Measurements from ENCODE around the gene LEF1.

Gene LEF1

GRCh38 chr4:108109111-108109510 lies 59.6 kb downstream of the LEF1 start:
- TF ChIP-seq, protein P1, sequence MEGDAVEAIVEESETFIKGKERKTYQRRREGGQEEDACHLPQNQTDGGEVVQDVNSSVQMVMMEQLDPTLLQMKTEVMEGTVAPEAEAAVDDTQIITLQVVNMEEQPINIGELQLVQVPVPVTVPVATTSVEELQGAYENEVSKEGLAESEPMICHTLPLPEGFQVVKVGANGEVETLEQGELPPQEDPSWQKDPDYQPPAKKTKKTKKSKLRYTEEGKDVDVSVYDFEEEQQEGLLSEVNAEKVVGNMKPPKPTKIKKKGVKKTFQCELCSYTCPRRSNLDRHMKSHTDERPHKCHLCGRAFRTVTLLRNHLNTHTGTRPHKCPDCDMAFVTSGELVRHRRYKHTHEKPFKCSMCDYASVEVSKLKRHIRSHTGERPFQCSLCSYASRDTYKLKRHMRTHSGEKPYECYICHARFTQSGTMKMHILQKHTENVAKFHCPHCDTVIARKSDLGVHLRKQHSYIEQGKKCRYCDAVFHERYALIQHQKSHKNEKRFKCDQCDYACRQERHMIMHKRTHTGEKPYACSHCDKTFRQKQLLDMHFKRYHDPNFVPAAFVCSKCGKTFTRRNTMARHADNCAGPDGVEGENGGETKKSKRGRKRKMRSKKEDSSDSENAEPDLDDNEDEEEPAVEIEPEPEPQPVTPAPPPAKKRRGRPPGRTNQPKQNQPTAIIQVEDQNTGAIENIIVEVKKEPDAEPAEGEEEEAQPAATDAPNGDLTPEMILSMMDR (IDR thresholded peaks at IDR 0.05; ENCODE audit: insufficient read depth, low read depth, low read length, missing control alignments) = no peak
- DNase-seq (ENCODE audit: low read depth) = no peak
- H3K4me3 ChIP-seq (ENCODE audit: low read depth, low read length) = no peak overlapping the region

DNA sequence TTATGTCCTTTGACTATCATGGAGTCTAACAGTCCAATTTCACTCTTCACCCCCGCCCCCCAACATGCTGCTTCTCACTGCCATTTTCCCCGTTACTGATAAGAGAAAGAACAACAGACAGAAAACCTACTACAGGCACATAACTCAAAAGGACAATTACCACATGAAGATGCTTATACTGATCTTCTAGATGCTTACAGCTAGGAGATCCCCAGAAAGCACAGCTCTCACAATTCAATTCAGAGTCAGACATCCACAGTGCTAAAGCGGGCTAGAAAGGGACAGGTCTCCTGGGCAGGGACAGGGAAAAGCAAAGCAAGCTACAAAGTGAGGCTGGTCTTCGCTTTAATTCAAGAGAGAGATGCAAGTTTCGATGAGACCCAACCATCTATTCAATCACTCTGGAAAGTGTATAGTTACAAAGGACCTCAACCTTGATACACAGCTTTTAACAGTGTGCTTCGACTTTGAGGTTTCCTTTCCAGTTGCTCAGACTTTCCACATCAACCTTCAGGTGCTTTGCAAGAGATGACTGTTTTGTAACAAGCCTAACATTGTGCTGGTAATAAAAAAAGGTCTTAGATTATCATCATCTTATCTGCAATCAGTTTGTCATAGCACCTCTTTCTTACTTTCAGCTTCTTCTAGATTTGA lies 60.9 kb downstream of the LEF1 start:
- H3K4me3 ChIP-seq (ENCODE audit: low read depth, low read length) = no peak overlapping the region
- no peak for DNase-seq (ENCODE audit: low read depth)
- TF ChIP-seq, protein P1 (IDR thresholded peaks at IDR 0.05; ENCODE audit: insufficient read depth, low read depth, low read length, missing control alignments) = no peak

DNA sequence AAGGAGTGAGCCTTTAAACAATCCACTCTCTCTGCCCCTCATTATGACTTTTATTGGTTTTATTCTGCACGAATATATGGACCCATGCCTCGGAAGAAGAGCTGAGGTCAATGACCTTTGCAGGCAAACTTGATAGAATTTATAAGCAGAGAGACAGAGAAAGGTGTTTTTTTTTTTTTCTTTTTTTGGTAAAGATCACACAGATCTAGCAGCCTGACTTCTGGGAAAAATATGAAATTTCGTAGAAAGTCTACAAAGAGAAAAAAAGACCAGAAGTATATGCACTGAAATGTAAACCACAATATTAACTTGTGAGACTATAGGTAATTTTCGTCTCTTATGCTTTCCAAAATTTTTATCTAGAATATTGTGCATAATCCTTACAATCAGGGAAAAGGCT lies 61.6 kb downstream of the LEF1 start:
- H3K4me3 ChIP-seq (ENCODE audit: low read depth, low read length) = no peak overlapping the region
- TF ChIP-seq, protein P1 (IDR thresholded peaks at IDR 0.05; ENCODE audit: insufficient read depth, low read depth, low read length, missing control alignments) = no peak
- DNase-seq (ENCODE audit: low read depth) = no peak

- DNase-seq (ENCODE audit: low read depth) = no peak
- TF ChIP-seq, protein P1 (IDR thresholded peaks at IDR 0.05; ENCODE audit: insufficient read depth, low read depth, low read length, missing control alignments) = no peak
- H3K4me3 ChIP-seq (ENCODE audit: low read depth, low read length) = no peak overlapping the region
Observed at GRCh38 chr4:108106186-108106585, 62.5 kb downstream of the LEF1 start.

GRCh38 chr4:108103099-108103862 lies 65.5 kb downstream of the LEF1 start:
- no peak for DNase-seq (ENCODE audit: low read depth)
- TF ChIP-seq, protein P1 (IDR thresholded peaks at IDR 0.05; ENCODE audit: insufficient read depth, low read depth, low read length, missing control alignments) = no peak

GRCh38 chr4:108100827-108101226 lies 67.9 kb downstream of the LEF1 start:
- no peak for DNase-seq (ENCODE audit: low read depth)
- TF ChIP-seq, protein P1 (IDR thresholded peaks at IDR 0.05; ENCODE audit: insufficient read depth, low read depth, low read length, missing control alignments) = no peak
- H3K4me3 ChIP-seq (ENCODE audit: low read depth, low read length) = no peak overlapping the region

More at GRCh38 chr4:108103099-108103862, 65.5 kb downstream of the LEF1 start:
- H3K4me3 ChIP-seq (ENCODE audit: low read depth, low read length) = no peak overlapping the region
